Keratinocyte (primary cell): ENCODE data around the gene SPATS2L. TPM values are rescaled to one million over a fixed set of nuclear protein-coding genes. Genes with fewer than 3 reads are reported as not detected.

Experiments
- DNase-seq: peaks from one replicate; pipeline ENCODE4 v3.0.0-alpha.2; 2011; ENCODE audit warnings: low read depth, missing footprints, low spot score
- FAIRE-seq: peaks from 2 replicates; lab custom pipeline; 2011; peaks lifted over from hg19 to GRCh38; lab: Jason Lieb, UNC
- H2AFZ ChIP-seq: 2 replicates; pipeline ENCODE4 v1.6.0; 2012; ENCODE audit warnings: low read length, control low read depth, inconsistent platforms; ENCODE audit not compliant: control insufficient read depth
- H3K27ac ChIP-seq: 2 replicates; pipeline ENCODE4 v1.5.1; 2011; ENCODE audit warnings: low read length; ENCODE audit not compliant: control insufficient read depth, insufficient read depth
- H3K27me3 ChIP-seq: 3 replicates; pipeline ENCODE4 v1.6.0; 2011; ENCODE audit warnings: low read length; ENCODE audit not compliant: control insufficient read depth, insufficient read depth; ENCODE audit errors: extremely low read depth
- H3K36me3 ChIP-seq, 2 experiments: 2 replicates in 1 of 2; 3 replicates in 1 of 2; pipeline ENCODE4 v1.5.1; 2011; ENCODE audit warnings: low read length in 2 of 2, mild to moderate bottlenecking in 1 of 2; ENCODE audit not compliant: control insufficient read depth in 2 of 2, insufficient read depth in 2 of 2; ENCODE audit errors: extremely low read depth in 1 of 2
- H3K4me1 ChIP-seq: 3 replicates; pipeline ENCODE4 v1.5.1; 2011; ENCODE audit warnings: low read length; ENCODE audit not compliant: control insufficient read depth, insufficient read depth; ENCODE audit errors: extremely low read depth
- H3K4me2 ChIP-seq: 3 replicates; pipeline ENCODE4 v1.6.0; 2011; ENCODE audit warnings: low read depth, low read length; ENCODE audit not compliant: control insufficient read depth, insufficient read depth; ENCODE audit errors: extremely low read depth
- H3K4me3 ChIP-seq, 3 experiments: fragments of 200-600 bp in 1 of 3; sonication (generic) in 1 of 3; 2 replicates in 2 of 3; 3 replicates in 1 of 3; pipeline ENCODE4 v1.5.1; 2011 to 2016; ENCODE audit warnings: low read length in 3 of 3, mild to moderate bottlenecking in 3 of 3, control low read depth in 2 of 3, inconsistent platforms in 1 of 3, low read depth in 1 of 3, mixed read lengths in 1 of 3, mixed run types in 1 of 3, moderate library complexity in 1 of 3; ENCODE audit not compliant: control insufficient read depth in 2 of 3, insufficient read depth in 2 of 3; ENCODE audit errors: extremely low read depth in 1 of 3
- H3K79me2 ChIP-seq: 2 replicates; pipeline ENCODE4 v1.6.0; 2012; ENCODE audit warnings: low read length; ENCODE audit not compliant: control insufficient read depth, insufficient read depth
- H3K9ac ChIP-seq: 3 replicates; pipeline ENCODE4 v1.6.0; 2011; ENCODE audit warnings: low read length; ENCODE audit not compliant: control insufficient read depth, insufficient read depth; ENCODE audit errors: extremely low read depth
- H3K9me1 ChIP-seq: 3 replicates; pipeline ENCODE4 v1.6.0; 2011; ENCODE audit warnings: low read length; ENCODE audit not compliant: control insufficient read depth, insufficient read depth; ENCODE audit errors: extremely low read depth
- H3K9me3 ChIP-seq: 2 replicates; pipeline ENCODE4 v1.5.1; 2012; ENCODE audit warnings: low read depth, low read length; ENCODE audit not compliant: control insufficient read depth
- H4K20me1 ChIP-seq: 3 replicates; pipeline ENCODE4 v1.6.0; 2011; ENCODE audit warnings: low read length; ENCODE audit not compliant: control insufficient read depth, insufficient read depth; ENCODE audit errors: extremely low read depth
- CTCF ChIP-seq, 3 experiments: IDR thresholded peaks in 1 of 3; conservative IDR thresholded peaks in 1 of 3; optimal IDR thresholded peaks in 1 of 3; 2 replicates in 2 of 3; 3 replicates in 1 of 3; pipeline versions ENCODE3 to v1.5.1; 2011; ENCODE audit warnings: low read length in 3 of 3, mild to moderate bottlenecking in 3 of 3, moderate library complexity in 2 of 3, control low read depth in 1 of 3, inconsistent platforms in 1 of 3; ENCODE audit not compliant: insufficient read depth in 2 of 3; ENCODE audit errors: extremely low read depth in 1 of 3
- EZH2 ChIP-seq: IDR thresholded peaks from one replicate; pipeline ENCODE4 v1.6.1; 2012; ENCODE audit warnings: inconsistent platforms, mild to moderate bottlenecking, low read length, moderate library complexity
- dilution Hi-C: fragments of 300-500 bp; cut with MboI; formaldehyde crosslinking; loops from one replicate; pipeline ENCODE4 v1.7.0; 2020; ENCODE audit warnings: low sequenced_read_pairs; ENCODE audit not compliant: extremely low pct_ligation_motif_present
- polyA plus RNA-seq, 5 experiments: library from polyadenylated mRNA; depleted of rRNA in 3 of 5; stranded (reverse) in 3 of 5; stranded (forward) in 1 of 5; unstranded in 1 of 5; fragments of >200 nt; gene quantifications; 1 replicate in 1 of 5; 2 replicates in 3 of 5; 3 replicates in 1 of 5; pipeline versions ENCODE4 v1.2.1 to v1.2.3, GENCODE V29; 2011 to 2012; ENCODE audit warnings: missing spikeins in 2 of 5, low read depth in 1 of 5, low replicate concordance in 1 of 5

The SPATS2L gene
- polyA plus RNA-seq, 1 donor (not counting 4 experiments of a cell fraction or from before 2014, with no cell fraction given) = 95.3 TPM

GRCh38 chr2:200338692-200339091, 32.2 kb downstream of the SPATS2L start:
- no peak overlapping the region for H3K9ac ChIP-seq
- H3K27me3 ChIP-seq = no peaks in the 10 kb centered on the region
- no peaks in the 10 kb centered on the region for H4K20me1 ChIP-seq
- H3K79me2 ChIP-seq = peaks cover 58% of the 10 kb centered on the region
- no peak for FAIRE-seq
- TF ChIP-seq EZH2 (no peak), CTCF (optimal IDR thresholded peaks at IDR 0.05 in 1 of 3, IDR thresholded peaks at IDR 0.05 in 1 of 3, conservative IDR thresholded peaks at IDR 0.05 in 1 of 3; ENCODE audit: extremely low read depth in 1 of 3, insufficient read depth in 2 of 3, low read length in 3 of 3) (no peak)
- no peak overlapping the region for H3K27ac ChIP-seq
- peaks cover 1 to 8% of the 10 kb centered on the region in 2 experiments for H3K36me3 ChIP-seq
- no peaks in the 10 kb centered on the region for H3K9me1 ChIP-seq
- H3K4me3 ChIP-seq = no peak overlapping the region
- no peak overlapping the region for H2AFZ ChIP-seq
- H3K4me1 ChIP-seq = peaks cover 6% of the 10 kb centered on the region
- H3K9me3 ChIP-seq = no peaks in the 10 kb centered on the region
- no peak for DNase-seq
- no peak overlapping the region for H3K4me2 ChIP-seq
- dilution Hi-C loops = no loop called here

- Histone ChIP-seq H3K4me2 (no peak overlapping the region), H3K9ac (no peak overlapping the region), H3K4me1 (peaks cover 2% of the 10 kb centered on the region), H3K4me3 (no peak overlapping the region), H4K20me1 (no peaks in the 10 kb centered on the region), H3K79me2 (peaks cover 62% of the 10 kb centered on the region), H2AFZ (no peak overlapping the region), H3K9me1 (no peaks in the 10 kb centered on the region), H3K36me3 (peaks cover 1 to 8% of the 10 kb centered on the region in 2 experiments), H3K27me3 (no peaks in the 10 kb centered on the region), H3K9me3 (no peaks in the 10 kb centered on the region), H3K27ac (no peak overlapping the region)
- no peak for DNase-seq
- TF ChIP-seq EZH2 (no peak), CTCF (optimal IDR thresholded peaks at IDR 0.05 in 1 of 3, IDR thresholded peaks at IDR 0.05 in 1 of 3, conservative IDR thresholded peaks at IDR 0.05 in 1 of 3; ENCODE audit: extremely low read depth in 1 of 3, insufficient read depth in 2 of 3, low read length in 3 of 3) (no peak)
- dilution Hi-C loops = no loop called here
- no peak for FAIRE-seq
Observed at GRCh38 chr2:200340508-200341224, 34.2 kb downstream of the SPATS2L start.
